Activated T-cell treated with anti-CD3 and anti-CD28 coated beads, Interleukin-2, amount 50 U/mL, for 4 hours (primary cell): ENCODE data around the gene NOL4L. TPM values are rescaled to one million over a fixed set of nuclear protein-coding genes. Genes with fewer than 3 reads are reported as not detected.
"Not testable (repeated sequence)": the region's sequence is repeated elsewhere in the genome, so short reads cannot be mapped to it uniquely, and the experiment has no call there.

Source experiments
- ATAC-seq, 2 donors: fragments of 200-7000 bp; cut with Tn5 transposase; one replicate each; pipeline ENCODE4 v1.10.0; 2021
- DNase-seq: peaks from one replicate; pipeline ENCODE4 v3.0.0-alpha.2; 2020
- H3K27me3 Mint-ChIP-seq: one replicate; pipeline ENCODE4 v1.8.0; 2021; ENCODE audit warnings: low read depth, mixed read lengths
- H3K36me3 Mint-ChIP-seq: one replicate; pipeline ENCODE4 v1.8.0; 2022; ENCODE audit warnings: mixed read lengths; ENCODE audit not compliant: insufficient read depth
- H3K4me1 Mint-ChIP-seq: one replicate; pipeline ENCODE4 v1.8.0; 2021; ENCODE audit warnings: low read depth, mixed read lengths
- H3K4me3 Mint-ChIP-seq: one replicate; pipeline ENCODE4 v1.8.0; 2021; ENCODE audit warnings: mild to moderate bottlenecking, moderate library complexity, mixed read lengths
- H3K9me3 Mint-ChIP-seq: one replicate; pipeline ENCODE4 v1.8.0; 2021; ENCODE audit warnings: mixed read lengths
- total RNA-seq, 3 donors: library from RNA; stranded (reverse); gene quantifications; one replicate each; pipeline ENCODE4 v1.2.1, GENCODE V29; 2021

Gene NOL4L
- total RNA-seq, 3 donors from 2014 or later: 5.6 to 8.0 (median 6.3) TPM

DNA sequence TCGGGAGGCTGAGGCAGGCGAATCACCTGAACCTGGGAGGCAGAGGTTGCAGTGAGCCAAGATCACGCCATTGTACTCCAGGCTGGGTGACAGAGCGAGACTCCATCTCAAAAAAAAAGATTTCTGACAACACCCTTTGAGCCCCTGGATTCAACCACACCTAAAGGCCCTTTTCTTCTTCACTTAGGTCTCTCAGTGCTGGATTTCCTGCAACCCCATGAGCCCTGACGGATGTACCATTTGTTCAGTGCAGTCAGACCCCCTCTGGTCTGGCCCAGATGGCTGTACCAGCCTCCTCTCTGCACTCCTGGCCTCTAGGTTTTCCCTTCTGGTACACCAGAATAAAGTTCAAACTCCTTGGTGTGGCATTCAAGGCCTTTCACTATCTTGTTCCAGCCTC lies 9.1 kb upstream of the NOL4L start:
- H3K4me1 Mint-ChIP-seq: no peaks in the 10 kb centered on the region
- H3K36me3 Mint-ChIP-seq: no peaks in the 10 kb centered on the region
- no peak overlapping the region for H3K4me3 Mint-ChIP-seq
- no peaks in the 10 kb centered on the region for H3K27me3 Mint-ChIP-seq
- H3K9me3 Mint-ChIP-seq: no peaks in the 10 kb centered on the region
- DNase-seq (no peak), ATAC-seq (no peak)

DNA sequence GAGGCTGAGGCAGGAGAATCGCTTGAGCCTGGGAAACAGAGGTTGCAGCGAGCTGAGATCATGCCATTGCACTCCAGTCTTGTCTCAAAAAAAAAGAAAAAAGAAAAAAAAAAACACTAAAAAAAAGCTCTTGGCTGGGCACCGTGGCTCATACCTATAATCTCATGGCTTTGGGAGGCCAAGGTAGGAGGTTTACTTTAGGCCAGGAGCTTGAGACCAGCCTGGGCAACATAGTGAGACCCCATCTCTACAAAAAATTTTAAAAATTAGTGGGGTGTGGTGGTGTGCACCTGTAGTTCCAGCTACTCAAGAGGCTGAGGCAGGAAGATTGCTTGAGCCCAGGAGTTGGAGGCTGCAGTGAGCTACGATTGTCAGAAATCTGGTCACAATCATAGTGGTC lies 7.5 kb upstream of the NOL4L start:
- H3K27me3 Mint-ChIP-seq, H3K4me3 Mint-ChIP-seq, ATAC-seq, H3K9me3 Mint-ChIP-seq, H3K36me3 Mint-ChIP-seq, H3K4me1 Mint-ChIP-seq, DNase-seq: not testable (repeated sequence)

DNA sequence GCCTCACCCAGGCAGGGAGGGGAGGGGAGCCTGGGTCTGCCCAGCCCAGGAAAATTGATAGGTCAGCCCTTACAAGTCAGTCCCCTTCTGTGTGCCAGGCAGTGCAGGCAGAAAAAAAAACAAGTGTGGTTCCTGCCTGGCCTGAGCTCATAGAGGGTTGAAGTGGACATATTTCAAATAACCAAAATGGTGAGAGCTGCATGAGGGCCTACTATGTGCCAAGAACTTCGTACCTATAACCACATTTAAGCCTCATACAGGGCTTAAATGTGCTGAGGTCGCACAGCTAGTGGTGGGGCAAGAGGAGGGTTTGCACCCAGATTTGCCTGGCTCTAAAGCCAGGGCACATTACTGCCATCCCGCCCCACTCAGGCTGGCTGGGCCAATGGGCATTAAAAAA lies 6.9 kb upstream of the NOL4L start:
- Mint-ChIP-seq H3K9me3 (no peaks in the 10 kb centered on the region), H3K4me3 (no peak overlapping the region), H3K4me1 (peaks cover 2% of the 10 kb centered on the region), H3K27me3 (no peaks in the 10 kb centered on the region), H3K36me3 (no peaks in the 10 kb centered on the region)
- ATAC-seq: no peak
- DNase-seq: no peak

DNA sequence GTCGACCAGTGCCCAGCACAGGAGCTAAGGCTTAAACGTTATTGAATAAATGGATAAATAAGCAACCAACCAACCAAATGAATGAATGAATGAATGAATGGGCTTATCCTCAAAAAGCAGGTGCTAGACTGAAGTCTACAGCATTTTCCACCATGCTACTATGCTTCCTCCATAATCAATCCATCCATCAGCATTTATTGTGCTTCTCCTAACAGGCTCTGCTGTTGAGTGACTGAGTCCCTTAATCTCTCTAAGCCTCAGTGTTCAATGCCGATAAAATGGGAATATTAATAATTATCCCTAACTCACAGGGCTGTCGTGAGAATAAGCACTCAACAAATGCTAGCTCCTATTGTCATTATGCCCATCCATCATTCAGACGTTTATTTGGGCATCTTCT lies 4.6 kb upstream of the NOL4L start:
- Mint-ChIP-seq H3K4me1 (peaks cover 17% of the 10 kb centered on the region), H3K9me3 (no peaks in the 10 kb centered on the region), H3K36me3 (no peaks in the 10 kb centered on the region), H3K4me3 (no peak overlapping the region), H3K27me3 (no peaks in the 10 kb centered on the region)
- DNase-seq (no peak), ATAC-seq (no peak)

DNA sequence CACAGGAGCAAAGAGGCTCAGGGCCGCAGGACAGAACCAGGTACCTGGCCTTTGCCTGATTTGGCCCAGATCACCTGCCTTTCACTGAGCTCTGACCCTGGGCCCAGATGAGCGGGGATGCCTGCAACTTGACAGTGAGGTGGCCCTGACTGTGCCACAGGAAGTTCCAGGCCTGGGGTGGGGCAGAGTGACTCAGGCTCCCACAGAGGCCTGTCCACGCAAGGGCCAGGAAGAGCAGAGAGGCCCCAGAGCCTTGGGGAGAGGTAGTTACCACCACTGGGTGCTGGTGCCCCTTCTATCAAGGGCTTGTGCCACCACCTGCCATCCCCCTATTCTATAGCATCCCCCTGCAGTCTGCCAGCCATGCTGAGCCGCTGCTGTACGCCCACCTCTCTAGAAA lies 4.1 kb upstream of the NOL4L start:
- Mint-ChIP-seq H3K36me3 (no peaks in the 10 kb centered on the region), H3K27me3 (no peaks in the 10 kb centered on the region), H3K4me3 (no peak overlapping the region), H3K9me3 (no peaks in the 10 kb centered on the region), H3K4me1 (peaks cover 17% of the 10 kb centered on the region)
- ATAC-seq: no peak
- no peak for DNase-seq

DNA sequence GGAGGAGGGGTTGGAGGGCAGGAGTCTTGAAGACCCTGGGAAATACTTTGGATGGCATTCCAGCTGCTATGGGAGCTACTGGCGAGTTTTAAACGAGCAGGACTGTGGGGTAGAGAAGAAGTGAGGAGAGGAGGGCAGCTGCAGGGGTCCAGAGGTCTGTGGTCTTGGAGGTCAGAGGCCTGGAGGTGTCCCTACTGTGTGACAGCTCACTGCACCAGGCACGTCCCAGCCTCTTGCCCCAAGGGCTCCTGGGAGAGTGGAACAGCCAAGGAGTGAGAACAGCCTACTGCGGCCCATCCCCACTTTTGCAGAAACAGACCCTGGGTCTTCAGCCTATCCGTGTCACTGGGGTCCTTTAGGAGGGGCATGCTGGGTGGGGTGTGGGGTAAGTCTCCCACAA lies 2.9 kb upstream of the NOL4L start:
- Mint-ChIP-seq H3K36me3 (no peaks in the 10 kb centered on the region), H3K27me3 (no peaks in the 10 kb centered on the region), H3K4me1 (peaks cover 17% of the 10 kb centered on the region), H3K4me3 (no peak overlapping the region), H3K9me3 (no peaks in the 10 kb centered on the region)
- DNase-seq (no peak), ATAC-seq (no peak)

DNA sequence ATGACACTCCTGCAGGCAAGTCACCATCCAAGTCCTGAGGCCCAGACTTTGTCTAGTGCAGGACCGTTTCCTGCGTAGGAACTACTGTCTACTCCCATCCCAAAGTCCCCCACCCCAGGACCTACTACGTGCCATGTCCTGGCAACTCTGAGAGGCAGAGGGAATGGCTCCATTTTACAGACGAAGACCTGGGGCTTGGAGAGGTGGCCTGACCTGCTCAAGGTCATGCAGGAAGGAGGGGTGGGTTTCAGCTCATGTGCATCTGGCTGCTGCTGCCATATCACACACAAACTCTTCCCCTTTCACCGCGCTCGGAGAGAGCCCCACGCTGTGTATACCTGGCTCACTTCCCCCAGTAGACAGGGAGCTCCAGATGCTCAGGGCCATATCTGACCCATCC lies 1.2 kb upstream of the NOL4L start:
- H3K27me3 Mint-ChIP-seq: no peaks in the 10 kb centered on the region
- DNase-seq (no peak), ATAC-seq (no peak)
- no peaks in the 10 kb centered on the region for H3K36me3 Mint-ChIP-seq
- H3K4me1 Mint-ChIP-seq: peaks cover 28% of the 10 kb centered on the region
- peak overlapping the region; percentile 85 for H3K4me3 Mint-ChIP-seq
- H3K9me3 Mint-ChIP-seq: no peaks in the 10 kb centered on the region

DNA sequence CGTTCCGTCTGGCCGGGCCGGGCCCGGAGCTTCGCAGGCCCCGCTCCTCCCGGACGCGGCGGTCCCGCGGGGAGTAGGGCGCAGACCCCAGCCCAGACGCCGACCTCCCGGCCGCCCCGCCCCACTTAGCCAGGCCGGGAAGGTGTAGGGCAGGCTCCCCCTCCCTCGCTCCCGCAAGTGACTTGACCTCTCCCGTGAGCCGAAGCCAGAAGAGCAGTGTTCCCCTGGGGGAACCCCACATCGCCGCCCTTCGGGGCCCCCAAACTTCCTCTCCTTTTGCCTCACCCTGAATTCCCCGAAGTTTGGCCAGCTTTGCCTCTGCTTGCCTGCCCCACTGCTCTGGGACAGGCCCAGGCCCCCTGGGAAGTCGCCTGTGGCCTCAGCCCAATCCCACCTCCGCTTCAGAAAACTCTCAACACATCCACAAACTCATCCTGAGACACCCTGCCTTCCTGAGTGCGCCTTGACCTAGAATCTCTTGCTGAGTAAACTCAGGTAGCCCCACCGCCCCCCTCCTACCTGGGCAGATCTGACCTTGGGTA lies 524 bp upstream of the NOL4L start:
- H3K27me3 Mint-ChIP-seq: no peaks in the 10 kb centered on the region
- no peaks in the 10 kb centered on the region for H3K9me3 Mint-ChIP-seq
- H3K36me3 Mint-ChIP-seq: no peaks in the 10 kb centered on the region
- no peak for DNase-seq
- H3K4me3 Mint-ChIP-seq: peak overlapping the region; percentile 85
- ATAC-seq: peak in 1 of 2 donors; percentile 1
- H3K4me1 Mint-ChIP-seq: peaks cover 32% of the 10 kb centered on the region

DNA sequence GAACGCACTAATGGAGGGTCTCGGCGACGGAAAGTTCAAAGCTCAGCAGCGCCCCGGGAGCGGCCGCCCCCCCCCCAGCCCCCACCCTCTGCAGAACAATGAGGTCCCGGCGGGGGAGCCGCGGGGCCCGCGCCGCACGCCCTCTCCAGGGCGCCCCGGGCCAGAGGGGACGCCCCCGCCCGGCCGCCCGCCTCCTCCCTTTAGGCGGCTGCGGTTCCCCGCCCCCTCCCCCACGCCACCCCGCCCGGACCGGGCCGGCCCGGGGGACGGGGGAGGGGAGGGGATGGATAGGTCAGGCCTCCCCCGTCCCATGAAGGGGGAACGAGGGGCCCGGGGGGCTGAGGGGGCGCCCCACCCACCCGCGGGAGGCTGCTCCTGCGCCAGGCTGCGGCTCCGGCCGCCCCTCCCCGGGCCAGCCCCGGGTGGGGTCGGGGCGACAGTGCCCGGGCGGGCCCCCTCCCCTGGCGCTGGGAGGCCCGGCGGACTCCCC lies 1.5 kb downstream of the NOL4L start:
- Mint-ChIP-seq H3K27me3 (no peaks in the 10 kb centered on the region), H3K4me3 (no peak overlapping the region), H3K4me1 (peaks cover 46% of the 10 kb centered on the region), H3K36me3 (no peaks in the 10 kb centered on the region), H3K9me3 (no peaks in the 10 kb centered on the region)
- no peak for DNase-seq
- peak; percentile 8 to 9 for ATAC-seq

DNA sequence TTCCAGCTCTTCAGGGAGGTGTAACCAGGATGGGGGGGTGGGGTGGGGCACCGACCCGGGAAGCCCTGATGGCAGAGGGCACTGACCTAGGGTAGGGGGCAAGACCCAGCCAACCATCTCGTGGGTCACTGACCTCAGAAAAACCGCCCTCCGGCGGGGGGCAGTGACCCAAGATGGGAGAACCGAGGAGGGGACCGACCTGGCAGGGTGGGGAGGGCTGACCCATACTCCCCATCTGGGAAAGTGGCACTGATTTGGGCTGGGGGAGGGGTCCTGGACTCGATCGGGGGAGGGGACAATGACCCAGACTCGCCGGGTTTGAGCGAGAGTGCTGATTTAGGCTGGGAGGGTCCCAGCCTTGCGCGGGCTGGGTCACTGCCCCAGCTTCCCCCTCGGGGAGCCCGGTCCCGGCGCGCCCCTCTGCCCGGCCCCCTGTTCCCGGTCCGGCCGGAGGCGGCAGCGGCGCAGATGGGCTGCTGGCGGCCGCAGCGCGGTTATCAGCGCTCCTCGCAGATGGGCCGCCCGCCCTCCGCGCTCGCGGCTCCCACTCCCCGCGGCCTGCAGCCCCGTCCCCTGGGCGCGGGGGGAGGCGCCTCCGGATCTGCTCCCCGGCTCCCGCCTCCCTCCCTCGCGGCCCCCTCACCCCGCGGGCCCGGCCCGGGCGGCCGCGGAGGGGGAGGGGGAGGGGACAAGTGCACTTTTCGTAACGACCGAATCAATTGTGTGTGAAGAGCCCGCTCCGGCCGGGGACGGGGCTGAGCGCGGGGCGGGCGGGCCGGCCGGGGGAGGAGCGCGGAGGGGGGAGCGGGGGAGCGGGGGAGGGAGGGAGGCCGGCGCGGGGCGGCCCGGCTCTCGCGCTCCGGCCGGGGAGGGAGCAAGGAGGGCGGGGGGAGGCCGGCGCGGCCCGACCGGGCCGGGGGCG lies 2.2 kb downstream of the NOL4L start:
- Mint-ChIP-seq H3K9me3 (no peaks in the 10 kb centered on the region), H3K27me3 (no peaks in the 10 kb centered on the region), H3K4me1 (peaks cover 49% of the 10 kb centered on the region), H3K4me3 (peak overlapping the region; percentile 58), H3K36me3 (no peaks in the 10 kb centered on the region)
- DNase-seq (no peak), ATAC-seq (peak in 1 of 2 donors; percentile 3)

DNA sequence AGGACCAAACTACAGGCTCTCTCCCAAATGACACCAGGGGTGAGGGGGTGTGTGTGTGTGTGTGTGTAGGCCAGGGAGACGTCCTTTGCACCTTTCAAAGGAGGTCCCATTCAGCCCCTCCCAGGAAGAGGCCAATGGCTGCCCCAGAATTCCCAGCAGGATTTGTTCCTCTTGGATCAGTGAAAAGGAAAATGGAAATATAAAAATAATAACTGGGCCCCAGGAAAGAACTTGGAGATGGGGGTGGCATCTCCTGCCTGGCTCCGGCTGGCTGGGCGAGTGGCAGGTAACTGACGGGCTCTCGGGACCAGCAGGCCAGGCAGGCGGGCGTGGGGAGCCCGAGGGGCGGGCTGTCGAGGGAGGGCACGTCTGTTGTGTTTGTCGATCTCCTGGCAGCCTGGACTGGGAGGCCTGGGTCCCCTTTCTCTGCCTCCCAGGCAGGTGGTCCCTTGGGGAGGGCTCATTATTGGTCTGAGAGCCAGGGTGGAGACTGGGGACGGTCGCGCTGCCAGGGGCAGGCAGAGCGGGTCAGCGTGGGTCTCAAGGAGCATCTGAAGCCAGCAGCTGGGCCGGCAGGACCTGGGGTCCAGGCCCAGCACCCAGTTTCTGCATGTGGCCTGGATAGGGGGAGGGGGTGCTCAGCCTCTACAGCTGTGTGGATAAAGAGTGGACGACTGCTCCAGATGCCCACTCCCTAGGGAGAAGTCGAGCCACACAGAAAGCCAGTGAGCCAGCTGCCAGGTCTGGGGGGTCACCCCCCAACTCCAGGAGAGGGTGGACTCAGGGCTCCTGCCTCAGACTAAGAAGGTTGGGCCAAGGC lies 3.1 kb downstream of the NOL4L start:
- Mint-ChIP-seq H3K9me3 (no peaks in the 10 kb centered on the region), H3K4me1 (peaks cover 54% of the 10 kb centered on the region), H3K27me3 (no peaks in the 10 kb centered on the region), H3K4me3 (peak overlapping the region; percentile 79), H3K36me3 (no peaks in the 10 kb centered on the region)
- ATAC-seq: no peak
- no peak for DNase-seq

DNA sequence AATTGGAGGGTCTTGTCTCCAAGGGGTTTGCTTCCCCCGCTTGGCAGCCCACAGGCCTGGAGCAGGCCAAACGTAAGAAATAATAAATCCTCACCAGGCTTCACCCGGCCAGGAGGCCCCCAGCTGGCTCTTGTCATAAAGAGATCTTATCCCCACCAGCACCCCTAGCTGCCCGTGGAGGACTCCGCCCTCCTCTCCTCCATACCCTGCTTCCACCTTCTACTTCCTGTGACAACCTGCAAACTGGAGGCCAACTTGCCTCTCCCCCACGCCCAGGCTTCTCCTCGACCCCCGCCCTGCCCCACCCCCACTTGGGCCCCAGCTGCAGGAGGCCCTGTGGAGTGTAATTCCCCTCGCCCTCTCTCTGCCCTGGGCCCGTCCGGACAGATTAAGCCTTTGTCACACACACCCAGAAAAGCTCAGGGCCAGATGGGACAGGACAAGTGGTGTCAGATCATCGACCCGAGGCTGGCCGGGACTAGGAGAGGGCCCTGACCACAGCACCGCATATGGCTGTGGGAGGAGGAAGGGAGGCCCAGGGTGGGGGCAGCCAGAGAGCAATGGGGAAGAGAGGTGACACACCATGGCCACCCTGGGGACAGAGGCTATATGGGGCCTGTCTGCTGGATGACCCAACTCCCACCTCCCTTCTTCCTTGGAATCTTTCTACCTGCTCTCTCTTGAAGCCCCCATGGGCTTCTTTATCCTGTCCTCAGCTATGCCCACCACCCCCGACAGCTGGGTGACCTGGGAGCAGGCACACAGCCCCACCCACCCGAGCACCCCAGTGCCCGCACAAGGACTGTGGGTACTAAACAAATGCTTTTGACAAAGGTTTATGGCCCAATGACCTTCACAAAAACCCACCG lies 3.9 kb downstream of the NOL4L start:
- H3K4me3 Mint-ChIP-seq: peak overlapping the region; percentile 79
- no peaks in the 10 kb centered on the region for H3K36me3 Mint-ChIP-seq
- ATAC-seq: peak in 1 of 2 donors; percentile 13
- H3K27me3 Mint-ChIP-seq: no peaks in the 10 kb centered on the region
- H3K4me1 Mint-ChIP-seq: peaks cover 48% of the 10 kb centered on the region
- H3K9me3 Mint-ChIP-seq: no peaks in the 10 kb centered on the region
- no peak for DNase-seq

DNA sequence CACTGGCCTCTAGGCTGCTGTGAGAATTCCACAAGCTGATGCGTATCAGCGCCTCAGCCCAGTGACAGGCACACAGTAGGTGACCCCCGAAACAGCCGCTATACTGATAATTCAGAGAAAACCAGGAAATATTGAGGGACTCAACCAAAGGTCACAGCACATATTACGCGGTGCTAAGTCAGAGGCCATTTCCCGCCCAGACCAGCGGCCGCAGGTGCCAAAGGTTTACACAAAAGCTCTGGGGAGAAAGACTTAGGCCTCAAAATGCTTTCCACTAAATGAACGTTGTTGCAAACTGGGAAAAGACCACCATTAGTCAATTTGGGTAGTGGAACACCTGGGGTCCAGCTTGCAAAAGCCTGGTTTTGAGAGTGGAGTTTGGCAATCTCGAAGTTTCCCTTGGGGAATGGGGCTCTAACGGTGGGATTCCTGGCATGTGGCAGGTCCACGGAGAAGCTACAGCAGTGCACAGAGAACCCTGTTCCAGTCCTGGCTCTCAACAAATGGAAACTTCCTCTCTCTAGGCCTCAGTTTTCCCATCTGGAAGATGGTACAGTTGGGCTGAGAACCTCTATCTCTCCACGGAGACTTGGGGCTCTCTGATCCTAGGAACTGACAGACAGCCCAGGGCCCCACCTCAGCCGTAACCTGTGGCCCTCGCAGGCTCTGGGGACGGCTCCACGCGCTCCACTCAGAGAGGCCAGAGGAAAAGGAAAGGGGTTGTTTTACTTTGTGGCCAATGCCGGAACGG lies 4.7 kb downstream of the NOL4L start:
- ATAC-seq: no peak
- no peaks in the 10 kb centered on the region for H3K9me3 Mint-ChIP-seq

More for the DNA sequence above, 4.7 kb downstream of the NOL4L start:
- Mint-ChIP-seq H3K4me3 (no peak overlapping the region), H3K4me1 (peaks cover 42% of the 10 kb centered on the region), H3K36me3 (no peaks in the 10 kb centered on the region), H3K27me3 (no peaks in the 10 kb centered on the region)
- DNase-seq: no peak
